ENCODE measurements around the gene GCN1. TPM values are rescaled to one million over a fixed set of nuclear protein-coding genes. Genes with fewer than 3 reads are reported as not detected.

Gene GCN1
- total RNA-seq, 1 experiment from 2014 or later = 181 TPM

DNA sequence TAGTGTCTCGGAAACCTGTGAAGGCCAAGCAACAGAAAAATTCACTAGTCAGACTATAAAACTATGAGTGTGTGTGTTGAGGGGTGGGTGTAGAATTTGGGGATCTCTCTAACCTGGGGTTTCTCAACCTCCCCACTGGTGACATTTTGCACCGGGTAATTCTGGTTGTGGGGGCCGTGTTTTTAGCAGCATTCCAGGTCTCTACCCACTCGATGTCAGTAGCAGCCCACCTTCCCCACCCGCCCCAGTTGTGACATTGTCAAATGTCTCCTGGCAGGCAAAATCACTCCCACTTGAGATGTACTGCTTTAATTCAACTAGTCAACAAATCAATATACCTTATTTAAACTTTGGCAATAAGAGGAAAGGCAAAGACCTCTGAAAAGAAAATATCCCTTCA, 4.1 kb downstream of the GCN1 start:
- H3K4me1 Mint-ChIP-seq = peaks cover 11% of the 10 kb centered on the region
- POLR2A ChIA-PET = interaction anchor here (1.4 kb wide), 1 partner anchor 11 kb away, joined by 5 read pairs; no protein-coding TSS in a partner anchor
- CTCF ChIA-PET = no interaction called here
- H3K27ac Mint-ChIP-seq = no peak overlapping the region
- TF ChIP-seq FOXK1 (CRISPR knock-in tag; IDR thresholded peaks at IDR 0.05) (no peak), NFE2L1 (CRISPR knock-in tag; IDR thresholded peaks at IDR 0.05) (no peak), ZNF263 (CRISPR knock-in tag; IDR thresholded peaks at IDR 0.05; ENCODE audit: low read depth) (no peak), ETV6 (CRISPR knock-in tag; IDR thresholded peaks at IDR 0.05) (no peak), ZNF671 (CRISPR knock-in tag; IDR thresholded peaks at IDR 0.05) (no peak), CBFB (CRISPR knock-in tag; IDR thresholded peaks at IDR 0.05; ENCODE audit: low read depth) (no peak), KAT7 (CRISPR knock-in tag; IDR thresholded peaks at IDR 0.05; ENCODE audit: borderline replicate concordance) (no peak), NFYB (CRISPR knock-in tag; conservative IDR thresholded peaks at IDR 0.05; ENCODE audit: low read depth) (no peak)
- TF ChIP-seq, protein P1, sequence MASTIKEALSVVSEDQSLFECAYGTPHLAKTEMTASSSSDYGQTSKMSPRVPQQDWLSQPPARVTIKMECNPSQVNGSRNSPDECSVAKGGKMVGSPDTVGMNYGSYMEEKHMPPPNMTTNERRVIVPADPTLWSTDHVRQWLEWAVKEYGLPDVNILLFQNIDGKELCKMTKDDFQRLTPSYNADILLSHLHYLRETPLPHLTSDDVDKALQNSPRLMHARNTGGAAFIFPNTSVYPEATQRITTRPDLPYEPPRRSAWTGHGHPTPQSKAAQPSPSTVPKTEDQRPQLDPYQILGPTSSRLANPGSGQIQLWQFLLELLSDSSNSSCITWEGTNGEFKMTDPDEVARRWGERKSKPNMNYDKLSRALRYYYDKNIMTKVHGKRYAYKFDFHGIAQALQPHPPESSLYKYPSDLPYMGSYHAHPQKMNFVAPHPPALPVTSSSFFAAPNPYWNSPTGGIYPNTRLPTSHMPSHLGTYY (CRISPR knock-in tag; IDR thresholded peaks at IDR 0.05) = no peak
- TF ChIP-seq, protein P2, sequence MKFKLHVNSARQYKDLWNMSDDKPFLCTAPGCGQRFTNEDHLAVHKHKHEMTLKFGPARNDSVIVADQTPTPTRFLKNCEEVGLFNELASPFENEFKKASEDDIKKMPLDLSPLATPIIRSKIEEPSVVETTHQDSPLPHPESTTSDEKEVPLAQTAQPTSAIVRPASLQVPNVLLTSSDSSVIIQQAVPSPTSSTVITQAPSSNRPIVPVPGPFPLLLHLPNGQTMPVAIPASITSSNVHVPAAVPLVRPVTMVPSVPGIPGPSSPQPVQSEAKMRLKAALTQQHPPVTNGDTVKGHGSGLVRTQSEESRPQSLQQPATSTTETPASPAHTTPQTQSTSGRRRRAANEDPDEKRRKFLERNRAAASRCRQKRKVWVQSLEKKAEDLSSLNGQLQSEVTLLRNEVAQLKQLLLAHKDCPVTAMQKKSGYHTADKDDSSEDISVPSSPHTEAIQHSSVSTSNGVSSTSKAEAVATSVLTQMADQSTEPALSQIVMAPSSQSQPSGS (CRISPR knock-in tag; IDR thresholded peaks at IDR 0.05; ENCODE audit: borderline replicate concordance, low read depth) = no peak
- H3K9me3 Mint-ChIP-seq = no peaks in the 10 kb centered on the region
- peaks cover 51% of the 10 kb centered on the region for H3K36me3 Mint-ChIP-seq
- ATAC-seq (no peak), DNase-seq (ENCODE audit: low spot score) (no peak)
- H3K27me3 Mint-ChIP-seq (ENCODE audit: low read depth) = no peaks in the 10 kb centered on the region
- H3K4me3 Mint-ChIP-seq = no peak overlapping the region

DNA sequence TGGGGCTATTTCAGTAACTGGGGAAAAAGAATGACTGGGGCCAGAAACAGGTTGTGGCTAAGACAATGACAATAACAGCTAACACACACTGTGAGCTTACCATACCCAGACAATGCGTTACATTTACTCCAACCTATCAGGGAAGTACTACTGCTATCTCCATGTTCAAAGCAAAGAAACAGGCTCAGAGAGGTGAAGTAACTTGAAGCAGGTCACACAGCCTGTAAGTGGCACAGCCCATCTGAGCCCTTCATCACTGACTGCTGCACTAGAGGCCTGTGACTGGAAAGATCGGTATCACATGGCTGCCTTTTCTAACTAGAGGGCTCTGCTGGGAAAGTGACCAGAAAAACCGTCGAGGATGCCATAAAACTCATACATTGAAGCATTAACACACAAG, 7.9 kb downstream of the GCN1 start:
- H3K36me3 Mint-ChIP-seq = peaks cover 78% of the 10 kb centered on the region
- DNase-seq (ENCODE audit: low spot score) = no peak
- no peaks in the 10 kb centered on the region; the same call in 1 of the 2 replicates for H3K27me3 Mint-ChIP-seq (ENCODE audit: low read depth)

More for the DNA sequence above, 7.9 kb downstream of the GCN1 start:
- H3K4me3 Mint-ChIP-seq = no peak overlapping the region
- no peaks in the 10 kb centered on the region for H3K4me1 Mint-ChIP-seq
- H3K27ac Mint-ChIP-seq = no peak overlapping the region
- no peak for ATAC-seq
- TF ChIP-seq ATF1 (CRISPR knock-in tag; IDR thresholded peaks at IDR 0.05) (no peak), ZNF317 (CRISPR knock-in tag; IDR thresholded peaks at IDR 0.05; ENCODE audit: borderline replicate concordance, low read depth) (no peak), GRHL2 (CRISPR knock-in tag; IDR thresholded peaks at IDR 0.05; ENCODE audit: insufficient replicate concordance, severe bottlenecking) (no peak), ESRRA (CRISPR knock-in tag; IDR thresholded peaks at IDR 0.05; ENCODE audit: borderline replicate concordance) (no peak), SOX15 (CRISPR knock-in tag; IDR thresholded peaks at IDR 0.05) (no peak), CREB1 (CRISPR knock-in tag; IDR thresholded peaks at IDR 0.05) (no peak), GTF2I (CRISPR knock-in tag; conservative IDR thresholded peaks at IDR 0.05) (no peak), ETV6 (CRISPR knock-in tag; IDR thresholded peaks at IDR 0.05) (no peak)
- TF ChIP-seq, protein P3, sequence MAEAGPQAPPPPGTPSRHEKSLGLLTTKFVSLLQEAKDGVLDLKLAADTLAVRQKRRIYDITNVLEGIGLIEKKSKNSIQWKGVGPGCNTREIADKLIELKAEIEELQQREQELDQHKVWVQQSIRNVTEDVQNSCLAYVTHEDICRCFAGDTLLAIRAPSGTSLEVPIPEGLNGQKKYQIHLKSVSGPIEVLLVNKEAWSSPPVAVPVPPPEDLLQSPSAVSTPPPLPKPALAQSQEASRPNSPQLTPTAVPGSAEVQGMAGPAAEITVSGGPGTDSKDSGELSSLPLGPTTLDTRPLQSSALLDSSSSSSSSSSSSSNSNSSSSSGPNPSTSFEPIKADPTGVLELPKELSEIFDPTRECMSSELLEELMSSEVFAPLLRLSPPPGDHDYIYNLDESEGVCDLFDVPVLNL (CRISPR knock-in tag; IDR thresholded peaks at IDR 0.05; ENCODE audit: borderline replicate concordance, low read depth) = no peak
- TF ChIP-seq, protein P4, sequence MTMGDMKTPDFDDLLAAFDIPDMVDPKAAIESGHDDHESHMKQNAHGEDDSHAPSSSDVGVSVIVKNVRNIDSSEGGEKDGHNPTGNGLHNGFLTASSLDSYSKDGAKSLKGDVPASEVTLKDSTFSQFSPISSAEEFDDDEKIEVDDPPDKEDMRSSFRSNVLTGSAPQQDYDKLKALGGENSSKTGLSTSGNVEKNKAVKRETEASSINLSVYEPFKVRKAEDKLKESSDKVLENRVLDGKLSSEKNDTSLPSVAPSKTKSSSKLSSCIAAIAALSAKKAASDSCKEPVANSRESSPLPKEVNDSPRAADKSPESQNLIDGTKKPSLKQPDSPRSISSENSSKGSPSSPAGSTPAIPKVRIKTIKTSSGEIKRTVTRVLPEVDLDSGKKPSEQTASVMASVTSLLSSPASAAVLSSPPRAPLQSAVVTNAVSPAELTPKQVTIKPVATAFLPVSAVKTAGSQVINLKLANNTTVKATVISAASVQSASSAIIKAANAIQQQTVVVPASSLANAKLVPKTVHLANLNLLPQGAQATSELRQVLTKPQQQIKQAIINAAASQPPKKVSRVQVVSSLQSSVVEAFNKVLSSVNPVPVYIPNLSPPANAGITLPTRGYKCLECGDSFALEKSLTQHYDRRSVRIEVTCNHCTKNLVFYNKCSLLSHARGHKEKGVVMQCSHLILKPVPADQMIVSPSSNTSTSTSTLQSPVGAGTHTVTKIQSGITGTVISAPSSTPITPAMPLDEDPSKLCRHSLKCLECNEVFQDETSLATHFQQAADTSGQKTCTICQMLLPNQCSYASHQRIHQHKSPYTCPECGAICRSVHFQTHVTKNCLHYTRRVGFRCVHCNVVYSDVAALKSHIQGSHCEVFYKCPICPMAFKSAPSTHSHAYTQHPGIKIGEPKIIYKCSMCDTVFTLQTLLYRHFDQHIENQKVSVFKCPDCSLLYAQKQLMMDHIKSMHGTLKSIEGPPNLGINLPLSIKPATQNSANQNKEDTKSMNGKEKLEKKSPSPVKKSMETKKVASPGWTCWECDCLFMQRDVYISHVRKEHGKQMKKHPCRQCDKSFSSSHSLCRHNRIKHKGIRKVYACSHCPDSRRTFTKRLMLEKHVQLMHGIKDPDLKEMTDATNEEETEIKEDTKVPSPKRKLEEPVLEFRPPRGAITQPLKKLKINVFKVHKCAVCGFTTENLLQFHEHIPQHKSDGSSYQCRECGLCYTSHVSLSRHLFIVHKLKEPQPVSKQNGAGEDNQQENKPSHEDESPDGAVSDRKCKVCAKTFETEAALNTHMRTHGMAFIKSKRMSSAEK (CRISPR knock-in tag; IDR thresholded peaks at IDR 0.05; ENCODE audit: borderline replicate concordance) = no peak
- TF ChIP-seq, protein P5, sequence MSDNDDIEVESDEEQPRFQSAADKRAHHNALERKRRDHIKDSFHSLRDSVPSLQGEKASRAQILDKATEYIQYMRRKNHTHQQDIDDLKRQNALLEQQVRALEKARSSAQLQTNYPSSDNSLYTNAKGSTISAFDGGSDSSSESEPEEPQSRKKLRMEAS (CRISPR knock-in tag; IDR thresholded peaks at IDR 0.05) = no peak
- TF ChIP-seq, protein P6, sequence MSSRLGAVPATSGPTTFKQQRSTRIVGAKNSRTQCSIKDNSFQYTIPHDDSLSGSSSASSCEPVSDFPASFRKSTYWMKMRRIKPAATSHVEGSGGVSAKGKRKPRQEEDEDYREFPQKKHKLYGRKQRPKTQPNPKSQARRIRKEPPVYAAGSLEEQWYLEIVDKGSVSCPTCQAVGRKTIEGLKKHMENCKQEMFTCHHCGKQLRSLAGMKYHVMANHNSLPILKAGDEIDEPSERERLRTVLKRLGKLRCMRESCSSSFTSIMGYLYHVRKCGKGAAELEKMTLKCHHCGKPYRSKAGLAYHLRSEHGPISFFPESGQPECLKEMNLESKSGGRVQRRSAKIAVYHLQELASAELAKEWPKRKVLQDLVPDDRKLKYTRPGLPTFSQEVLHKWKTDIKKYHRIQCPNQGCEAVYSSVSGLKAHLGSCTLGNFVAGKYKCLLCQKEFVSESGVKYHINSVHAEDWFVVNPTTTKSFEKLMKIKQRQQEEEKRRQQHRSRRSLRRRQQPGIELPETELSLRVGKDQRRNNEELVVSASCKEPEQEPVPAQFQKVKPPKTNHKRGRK (CRISPR knock-in tag; IDR thresholded peaks at IDR 0.05; ENCODE audit: borderline replicate concordance) = no peak
- TF ChIP-seq, protein P7, sequence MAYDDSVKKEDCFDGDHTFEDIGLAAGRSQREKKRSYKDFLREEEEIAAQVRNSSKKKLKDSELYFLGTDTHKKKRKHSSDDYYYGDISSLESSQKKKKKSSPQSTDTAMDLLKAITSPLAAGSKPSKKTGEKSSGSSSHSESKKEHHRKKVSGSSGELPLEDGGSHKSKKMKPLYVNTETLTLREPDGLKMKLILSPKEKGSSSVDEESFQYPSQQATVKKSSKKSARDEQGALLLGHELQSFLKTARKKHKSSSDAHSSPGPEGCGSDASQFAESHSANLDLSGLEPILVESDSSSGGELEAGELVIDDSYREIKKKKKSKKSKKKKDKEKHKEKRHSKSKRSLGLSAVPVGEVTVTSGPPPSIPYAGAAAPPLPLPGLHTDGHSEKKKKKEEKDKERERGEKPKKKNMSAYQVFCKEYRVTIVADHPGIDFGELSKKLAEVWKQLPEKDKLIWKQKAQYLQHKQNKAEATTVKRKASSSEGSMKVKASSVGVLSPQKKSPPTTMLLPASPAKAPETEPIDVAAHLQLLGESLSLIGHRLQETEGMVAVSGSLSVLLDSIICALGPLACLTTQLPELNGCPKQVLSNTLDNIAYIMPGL (CRISPR knock-in tag; IDR thresholded peaks at IDR 0.05) = no peak
- POLR2A ChIA-PET = no interaction called here
- CTCF ChIA-PET = no interaction called here
- H3K9me3 Mint-ChIP-seq = no peaks in the 10 kb centered on the region
